ENCODE results near the gene CD5L. TPM values are rescaled to one million over a fixed set of nuclear protein-coding genes. Genes with fewer than 3 reads are reported as not detected.

Gene CD5L
- total RNA-seq, 1 experiment from 2014 or later: not detected

- ATAC-seq (no peak), DNase-seq (ENCODE audit: low read depth, low spot score) (no peak)
- no peaks in the 10 kb centered on the region for H3K9me3 ChIP-seq (ENCODE audit: control insufficient read depth in 1 of 2, insufficient read depth in 1 of 2, low read depth in 1 of 2, low read length in 2 of 2)
- H3K4me2 ChIP-seq (ENCODE audit: low read length): no peak overlapping the region
- TF ChIP-seq ELF1 (IDR thresholded peaks at IDR 0.05; ENCODE audit: borderline replicate concordance, low read depth) (no peak), POLR2A (IDR thresholded peaks at IDR 0.05; ENCODE audit: borderline replicate concordance, extremely low read depth, insufficient read depth, insufficient read length) (no peak), RAD21 (IDR thresholded peaks at IDR 0.05; ENCODE audit: low read depth) (no peak), JUND (IDR thresholded peaks at IDR 0.05) (no peak), EGR1 (IDR thresholded peaks at IDR 0.05; ENCODE audit: low read depth) (no peak), SRF (IDR thresholded peaks at IDR 0.05; ENCODE audit: low read depth) (no peak)
- no peak overlapping the region for H3K4me3 ChIP-seq (replicated peaks in 1 of 2; ENCODE audit: low read depth in 1 of 2, low read length in 2 of 2)
- BruUV-seq (replicated peaks): no TSS peak
- no peak overlapping the region for H2AFZ ChIP-seq (ENCODE audit: low read depth, low read length, poor library complexity, severe bottlenecking)
- H3K9me2 ChIP-seq (ENCODE audit: insufficient read depth): no peaks in the 10 kb centered on the region
- H3K4me1 ChIP-seq (ENCODE audit: control insufficient read depth in 1 of 2, insufficient read depth in 2 of 2, low read length in 2 of 2): no peaks in the 10 kb centered on the region
- intact Hi-C loops (cut with micrococcal nuclease): no loop called here
- no peak overlapping the region for H3K9ac ChIP-seq (ENCODE audit: low read length)
- ChIA-PET CTCF (no interaction called here), POLR2A (no interaction called here), RAD21 (ENCODE audit: low non-redundant PET in 1 of 2, low total read pairs in 2 of 2, uncharacterized antibody in 2 of 2, unreplicated experiment in 2 of 2) (no interaction called here)
- H3K79me2 ChIP-seq (ENCODE audit: insufficient read depth, low read length): no peaks in the 10 kb centered on the region
- H3K27me3 ChIP-seq (ENCODE audit: insufficient read depth, low read length): no peaks in the 10 kb centered on the region
- H3K27ac ChIP-seq (ENCODE audit: low read depth, low read length): no peak overlapping the region
- H4K20me1 ChIP-seq (ENCODE audit: insufficient read depth): no peaks in the 10 kb centered on the region
- H3K36me3 ChIP-seq (ENCODE audit: control insufficient read depth in 1 of 2, insufficient read depth in 2 of 2, low read length in 2 of 2): no peaks in the 10 kb centered on the region
These were observed 58.7 kb downstream of the CD5L start for GRCh38 chr1:157782931-157783330.

DNA sequence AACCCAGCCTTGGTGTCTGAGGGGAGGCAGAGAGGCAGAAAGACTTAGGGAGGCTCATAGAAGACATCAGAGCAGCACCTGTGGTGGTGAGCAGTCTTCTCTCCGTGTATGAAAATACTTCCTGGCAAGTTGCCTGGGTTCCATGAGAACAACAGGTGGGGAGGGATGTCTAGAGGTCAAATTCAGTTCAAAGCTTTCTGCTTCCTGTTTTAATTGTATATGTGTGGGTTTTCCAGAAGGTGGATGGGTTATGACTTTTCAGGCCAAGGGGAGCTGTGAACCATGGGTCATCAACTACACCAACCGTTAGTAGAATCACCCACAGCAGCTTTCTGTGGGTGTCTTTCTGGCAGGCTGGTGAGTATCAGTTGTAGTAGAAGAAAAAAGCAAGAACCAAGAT is 60.6 kb downstream of the CD5L start:
- H3K27ac ChIP-seq (ENCODE audit: low read depth, low read length): no peak overlapping the region
- no peak overlapping the region for H2AFZ ChIP-seq (ENCODE audit: low read depth, low read length, poor library complexity, severe bottlenecking)
- ATAC-seq: no peak
- H3K9me2 ChIP-seq (ENCODE audit: insufficient read depth): no peaks in the 10 kb centered on the region
- no peak overlapping the region for H3K4me2 ChIP-seq (ENCODE audit: low read length)
- intact Hi-C loops (cut with micrococcal nuclease): no loop called here
- no peaks in the 10 kb centered on the region for H3K27me3 ChIP-seq (ENCODE audit: insufficient read depth, low read length)
- BruUV-seq (replicated peaks): no TSS peak
- H4K20me1 ChIP-seq (ENCODE audit: insufficient read depth): no peaks in the 10 kb centered on the region
- no peaks in the 10 kb centered on the region for H3K9me3 ChIP-seq (ENCODE audit: control insufficient read depth in 1 of 2, insufficient read depth in 1 of 2, low read depth in 1 of 2, low read length in 2 of 2)
- POLR2A ChIA-PET: no interaction called here
- CTCF ChIA-PET: no interaction called here
- no peak overlapping the region for H3K9ac ChIP-seq (ENCODE audit: low read length)
- RAD21 ChIA-PET (ENCODE audit: low non-redundant PET in 1 of 2, low total read pairs in 2 of 2, uncharacterized antibody in 2 of 2, unreplicated experiment in 2 of 2): no interaction called here
- no peak overlapping the region for H3K4me3 ChIP-seq (replicated peaks in 1 of 2; ENCODE audit: low read depth in 1 of 2, low read length in 2 of 2)
- H3K4me1 ChIP-seq (ENCODE audit: control insufficient read depth in 1 of 2, insufficient read depth in 2 of 2, low read length in 2 of 2): no peaks in the 10 kb centered on the region
- H3K36me3 ChIP-seq (ENCODE audit: control insufficient read depth in 1 of 2, insufficient read depth in 2 of 2, low read length in 2 of 2): no peaks in the 10 kb centered on the region
- no peaks in the 10 kb centered on the region for H3K79me2 ChIP-seq (ENCODE audit: insufficient read depth, low read length)
- DNase-seq (ENCODE audit: low read depth, low spot score): no peak
- TF ChIP-seq SP1 (IDR thresholded peaks at IDR 0.05; ENCODE audit: low read depth): no peak
- TF ChIP-seq MAX (IDR thresholded peaks at IDR 0.05): no peak
- no peak for TF ChIP-seq TCF7L2 (IDR thresholded peaks at IDR 0.05; ENCODE audit: borderline replicate concordance, extremely low read depth, insufficient read depth, insufficient read length)
- no peak for TF ChIP-seq ZNF274 (IDR thresholded peaks at IDR 0.05; ENCODE audit: low read depth, low read length)
- no peak for TF ChIP-seq ZBTB33 (IDR thresholded peaks at IDR 0.05; ENCODE audit: extremely low read depth, insufficient replicate concordance, low read length)
- TF ChIP-seq YY1 (IDR thresholded peaks at IDR 0.05; ENCODE audit: extremely low read depth, insufficient replicate concordance, low read depth, low read length): no peak
- no peak for TF ChIP-seq ATF3 (IDR thresholded peaks at IDR 0.05)
- no peak for TF ChIP-seq SRF (IDR thresholded peaks at IDR 0.05; ENCODE audit: low read depth)
- TF ChIP-seq FOSL1 (IDR thresholded peaks at IDR 0.05; ENCODE audit: low read depth): no peak
- no peak for TF ChIP-seq EZH2phosphoT487 (IDR thresholded peaks at IDR 0.05; ENCODE audit: borderline replicate concordance)
- no peak for TF ChIP-seq EZH2 (IDR thresholded peaks at IDR 0.05)
- TF ChIP-seq, protein P1, sequence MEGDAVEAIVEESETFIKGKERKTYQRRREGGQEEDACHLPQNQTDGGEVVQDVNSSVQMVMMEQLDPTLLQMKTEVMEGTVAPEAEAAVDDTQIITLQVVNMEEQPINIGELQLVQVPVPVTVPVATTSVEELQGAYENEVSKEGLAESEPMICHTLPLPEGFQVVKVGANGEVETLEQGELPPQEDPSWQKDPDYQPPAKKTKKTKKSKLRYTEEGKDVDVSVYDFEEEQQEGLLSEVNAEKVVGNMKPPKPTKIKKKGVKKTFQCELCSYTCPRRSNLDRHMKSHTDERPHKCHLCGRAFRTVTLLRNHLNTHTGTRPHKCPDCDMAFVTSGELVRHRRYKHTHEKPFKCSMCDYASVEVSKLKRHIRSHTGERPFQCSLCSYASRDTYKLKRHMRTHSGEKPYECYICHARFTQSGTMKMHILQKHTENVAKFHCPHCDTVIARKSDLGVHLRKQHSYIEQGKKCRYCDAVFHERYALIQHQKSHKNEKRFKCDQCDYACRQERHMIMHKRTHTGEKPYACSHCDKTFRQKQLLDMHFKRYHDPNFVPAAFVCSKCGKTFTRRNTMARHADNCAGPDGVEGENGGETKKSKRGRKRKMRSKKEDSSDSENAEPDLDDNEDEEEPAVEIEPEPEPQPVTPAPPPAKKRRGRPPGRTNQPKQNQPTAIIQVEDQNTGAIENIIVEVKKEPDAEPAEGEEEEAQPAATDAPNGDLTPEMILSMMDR (IDR thresholded peaks at IDR 0.05 in 2 of 3, conservative IDR thresholded peaks at IDR 0.05 in 1 of 3; ENCODE audit: borderline replicate concordance in 1 of 3, insufficient read depth in 1 of 3, low read depth in 2 of 3, low read length in 2 of 3): no peak
- no peak for TF ChIP-seq SIN3A (IDR thresholded peaks at IDR 0.05; ENCODE audit: low read depth)
- TF ChIP-seq ELF1 (IDR thresholded peaks at IDR 0.05; ENCODE audit: borderline replicate concordance, low read depth): no peak
- TF ChIP-seq POLR2A (IDR thresholded peaks at IDR 0.05; ENCODE audit: borderline replicate concordance, extremely low read depth, insufficient read depth, insufficient read length): no peak
- no peak for TF ChIP-seq ZFX (IDR thresholded peaks at IDR 0.05)

Data from HCT116 (cell line).